Vagina (tissue), 2 donors: Measurements from ENCODE around the gene KRTAP12-3.

Experiments
- POLR2A ChIP-seq, 2 donors: fragments of 450-650 bp; IDR thresholded peaks; one replicate each; pipeline ENCODE4 v1.6.1; 2017; ENCODE audit warnings: antibody characterized with exemption in 2 of 2, mild to moderate bottlenecking in 2 of 2, moderate library complexity in 2 of 2
- POLR2AphosphoS5 ChIP-seq, 2 donors: sonication (generic); formaldehyde crosslinking; IDR thresholded peaks; one replicate each; pipeline ENCODE4 v1.9.0; 2017; ENCODE audit warnings: antibody characterized with exemption in 2 of 2, mild to moderate bottlenecking in 2 of 2, low read depth in 1 of 2; ENCODE audit not compliant: insufficient read depth in 1 of 2
- TF ChIP-seq, protein P1 (sequence below), 3 experiments: fragments of 450-650 bp in 2 of 3; fragments of 200-600 bp in 1 of 3; sonication (generic) in 1 of 3; IDR thresholded peaks; one replicate each; pipeline ENCODE4 v1.5.1; 2017 to 2019; ENCODE audit warnings: antibody characterized with exemption in 3 of 3, mild to moderate bottlenecking in 2 of 3, moderate library complexity in 2 of 3

DNA sequence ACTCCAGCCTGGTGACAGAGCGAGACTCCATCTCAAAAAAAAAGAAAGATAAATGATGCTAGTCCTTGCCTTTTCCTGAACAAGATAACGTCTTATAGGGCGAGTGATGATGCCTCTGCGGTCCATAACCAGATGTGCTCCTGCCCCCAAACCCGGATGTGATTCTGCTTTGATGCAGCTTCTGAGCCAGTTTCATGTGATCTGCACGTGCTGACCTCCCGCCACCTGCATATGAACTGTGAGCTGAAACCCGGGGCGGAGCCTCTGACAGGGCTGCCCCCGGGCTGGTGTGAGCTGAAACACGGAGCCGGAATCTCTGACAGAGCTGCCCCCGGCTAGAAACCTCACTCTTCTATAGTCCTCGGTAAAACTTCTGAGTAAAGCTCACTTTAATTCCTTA lies 4.6 kb upstream of the KRTAP12-3 start:
- TF ChIP-seq, protein P1, sequence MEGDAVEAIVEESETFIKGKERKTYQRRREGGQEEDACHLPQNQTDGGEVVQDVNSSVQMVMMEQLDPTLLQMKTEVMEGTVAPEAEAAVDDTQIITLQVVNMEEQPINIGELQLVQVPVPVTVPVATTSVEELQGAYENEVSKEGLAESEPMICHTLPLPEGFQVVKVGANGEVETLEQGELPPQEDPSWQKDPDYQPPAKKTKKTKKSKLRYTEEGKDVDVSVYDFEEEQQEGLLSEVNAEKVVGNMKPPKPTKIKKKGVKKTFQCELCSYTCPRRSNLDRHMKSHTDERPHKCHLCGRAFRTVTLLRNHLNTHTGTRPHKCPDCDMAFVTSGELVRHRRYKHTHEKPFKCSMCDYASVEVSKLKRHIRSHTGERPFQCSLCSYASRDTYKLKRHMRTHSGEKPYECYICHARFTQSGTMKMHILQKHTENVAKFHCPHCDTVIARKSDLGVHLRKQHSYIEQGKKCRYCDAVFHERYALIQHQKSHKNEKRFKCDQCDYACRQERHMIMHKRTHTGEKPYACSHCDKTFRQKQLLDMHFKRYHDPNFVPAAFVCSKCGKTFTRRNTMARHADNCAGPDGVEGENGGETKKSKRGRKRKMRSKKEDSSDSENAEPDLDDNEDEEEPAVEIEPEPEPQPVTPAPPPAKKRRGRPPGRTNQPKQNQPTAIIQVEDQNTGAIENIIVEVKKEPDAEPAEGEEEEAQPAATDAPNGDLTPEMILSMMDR (IDR thresholded peaks at IDR 0.05): no peak
- TF ChIP-seq POLR2AphosphoS5 (IDR thresholded peaks at IDR 0.05; ENCODE audit: insufficient read depth in 1 of 2, low read depth in 1 of 2) (no peak), POLR2A (IDR thresholded peaks at IDR 0.05) (no peak)
